ENCODE results near the gene CCDC83.

CCDC83 gene

DNA sequence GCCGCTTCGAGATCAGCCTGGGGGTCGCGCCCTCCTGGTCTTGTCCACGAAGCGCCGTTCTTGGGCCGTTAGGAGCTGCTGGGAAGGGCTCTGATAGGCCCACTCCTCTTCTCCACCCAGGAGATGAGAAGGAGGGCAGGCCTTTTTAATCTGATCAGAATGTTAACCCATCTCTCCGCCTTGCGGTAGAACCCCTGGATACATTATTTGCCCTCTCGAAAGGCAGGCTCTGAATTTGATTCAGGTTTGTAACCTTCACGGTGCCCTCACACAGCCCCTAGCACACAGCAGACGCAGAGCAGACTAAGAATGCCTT is at the start of gene CCDC83:
Gene CCDC83, plus strand, starts transcription at position 43 of the 316 bp plus-strand sequence. CDS start 9,741 bp downstream, outside the sequence.
- Histone ChIP-seq H3K4me3 (IDR thresholded peaks at IDR 0.05; ENCODE audit: insufficient read depth, low read depth, low read length) (no peak within 1 kb of the TSS), H3K79me2 (ENCODE audit: insufficient read depth, low read depth) (no peaks in the 10 kb centered on the region), H3K27me3 (ENCODE audit: insufficient read depth, low read depth) (no peaks in the 10 kb centered on the region), H3K9ac (peak within 1 kb of the TSS; percentile 72), H3K4me2 (peak within 1 kb of the TSS; percentile 62), H3K36me3 (ENCODE audit: insufficient read depth) (no peaks in the 10 kb centered on the region), H4K20me1 (ENCODE audit: insufficient read depth) (no peaks in the 10 kb centered on the region), H3K27ac (peak within 1 kb of the TSS; percentile 52; the same call in 1 of the 2 replicates), H2AFZ (ENCODE audit: low read depth) (peak within 1 kb of the TSS; percentile 93), H3K4me1 (ENCODE audit: low read depth, poor library complexity, severe bottlenecking) (peaks cover 12% of the 10 kb centered on the region)
- TF ChIP-seq, protein P1, sequence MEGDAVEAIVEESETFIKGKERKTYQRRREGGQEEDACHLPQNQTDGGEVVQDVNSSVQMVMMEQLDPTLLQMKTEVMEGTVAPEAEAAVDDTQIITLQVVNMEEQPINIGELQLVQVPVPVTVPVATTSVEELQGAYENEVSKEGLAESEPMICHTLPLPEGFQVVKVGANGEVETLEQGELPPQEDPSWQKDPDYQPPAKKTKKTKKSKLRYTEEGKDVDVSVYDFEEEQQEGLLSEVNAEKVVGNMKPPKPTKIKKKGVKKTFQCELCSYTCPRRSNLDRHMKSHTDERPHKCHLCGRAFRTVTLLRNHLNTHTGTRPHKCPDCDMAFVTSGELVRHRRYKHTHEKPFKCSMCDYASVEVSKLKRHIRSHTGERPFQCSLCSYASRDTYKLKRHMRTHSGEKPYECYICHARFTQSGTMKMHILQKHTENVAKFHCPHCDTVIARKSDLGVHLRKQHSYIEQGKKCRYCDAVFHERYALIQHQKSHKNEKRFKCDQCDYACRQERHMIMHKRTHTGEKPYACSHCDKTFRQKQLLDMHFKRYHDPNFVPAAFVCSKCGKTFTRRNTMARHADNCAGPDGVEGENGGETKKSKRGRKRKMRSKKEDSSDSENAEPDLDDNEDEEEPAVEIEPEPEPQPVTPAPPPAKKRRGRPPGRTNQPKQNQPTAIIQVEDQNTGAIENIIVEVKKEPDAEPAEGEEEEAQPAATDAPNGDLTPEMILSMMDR (conservative IDR thresholded peaks at IDR 0.05; ENCODE audit: low read depth, low read length): no peak

- Histone ChIP-seq H4K20me1 (ENCODE audit: insufficient read depth) (no peaks in the 10 kb centered on the region), H3K79me2 (ENCODE audit: insufficient read depth, low read depth) (no peaks in the 10 kb centered on the region), H3K9ac (no peak overlapping the region), H3K27me3 (ENCODE audit: insufficient read depth, low read depth) (no peaks in the 10 kb centered on the region), H2AFZ (ENCODE audit: low read depth) (no peak overlapping the region), H3K36me3 (ENCODE audit: insufficient read depth) (no peaks in the 10 kb centered on the region), H3K4me2 (no peak overlapping the region), H3K4me3 (IDR thresholded peaks at IDR 0.05; ENCODE audit: insufficient read depth, low read depth, low read length) (no peak overlapping the region), H3K4me1 (ENCODE audit: low read depth, poor library complexity, severe bottlenecking) (peaks cover under 1% of the 10 kb centered on the region), H3K27ac (no peak overlapping the region)
- TF ChIP-seq, protein P1 (conservative IDR thresholded peaks at IDR 0.05; ENCODE audit: low read depth, low read length): no peak
Observed at GRCh38 chr11:85805387-85805786, 49.8 kb upstream of the CCDC83 start.

GRCh38 chr11:85806016-85806415 is 49.2 kb upstream of the CCDC83 start:
- no peak overlapping the region for H3K27ac ChIP-seq
- no peak overlapping the region for H2AFZ ChIP-seq (ENCODE audit: low read depth)
- no peak overlapping the region for H3K4me3 ChIP-seq (IDR thresholded peaks at IDR 0.05; ENCODE audit: insufficient read depth, low read depth, low read length)
- TF ChIP-seq, protein P1 (conservative IDR thresholded peaks at IDR 0.05; ENCODE audit: low read depth, low read length): no peak
- H3K79me2 ChIP-seq (ENCODE audit: insufficient read depth, low read depth): no peaks in the 10 kb centered on the region
- no peaks in the 10 kb centered on the region for H3K36me3 ChIP-seq (ENCODE audit: insufficient read depth)
- H3K4me1 ChIP-seq (ENCODE audit: low read depth, poor library complexity, severe bottlenecking): peaks cover 3% of the 10 kb centered on the region
- no peaks in the 10 kb centered on the region for H3K27me3 ChIP-seq (ENCODE audit: insufficient read depth, low read depth)
- H3K4me2 ChIP-seq: no peak overlapping the region
- no peak overlapping the region for H3K9ac ChIP-seq
- H4K20me1 ChIP-seq (ENCODE audit: insufficient read depth): no peaks in the 10 kb centered on the region

- Histone ChIP-seq H3K36me3 (ENCODE audit: insufficient read depth) (no peaks in the 10 kb centered on the region), H3K9ac (no peak overlapping the region), H3K79me2 (ENCODE audit: insufficient read depth, low read depth) (no peaks in the 10 kb centered on the region), H3K4me1 (ENCODE audit: low read depth, poor library complexity, severe bottlenecking) (peaks cover 9% of the 10 kb centered on the region), H3K4me2 (no peak overlapping the region), H2AFZ (ENCODE audit: low read depth) (no peak overlapping the region), H3K27ac (no peak overlapping the region), H3K27me3 (ENCODE audit: insufficient read depth, low read depth) (no peaks in the 10 kb centered on the region), H4K20me1 (ENCODE audit: insufficient read depth) (no peaks in the 10 kb centered on the region), H3K4me3 (IDR thresholded peaks at IDR 0.05; ENCODE audit: insufficient read depth, low read depth, low read length) (no peak overlapping the region)
- TF ChIP-seq, protein P1 (conservative IDR thresholded peaks at IDR 0.05; ENCODE audit: low read depth, low read length): no peak
Observed at GRCh38 chr11:85806876-85807275, 48.3 kb upstream of the CCDC83 start.
